Activated CD8-positive, alpha-beta memory T cell treated with anti-CD3 and anti-CD28 coated beads, Interleukin-2, amount 50 U/mL, for 48 hours (primary cell): Measurements from ENCODE around the gene SPG21.

Experiments used
- DNase-seq: peaks from one replicate; pipeline ENCODE4 v3.0.0-alpha.2; 2020

SPG21 gene

GRCh38 chr15:64991536-64992135 lies 1.9 kb upstream of the SPG21 start:
- DNase-seq = no peak

- no peak for DNase-seq
These were observed 405 bp upstream of the SPG21 start for GRCh38 chr15:64990168-64990470.

DNA sequence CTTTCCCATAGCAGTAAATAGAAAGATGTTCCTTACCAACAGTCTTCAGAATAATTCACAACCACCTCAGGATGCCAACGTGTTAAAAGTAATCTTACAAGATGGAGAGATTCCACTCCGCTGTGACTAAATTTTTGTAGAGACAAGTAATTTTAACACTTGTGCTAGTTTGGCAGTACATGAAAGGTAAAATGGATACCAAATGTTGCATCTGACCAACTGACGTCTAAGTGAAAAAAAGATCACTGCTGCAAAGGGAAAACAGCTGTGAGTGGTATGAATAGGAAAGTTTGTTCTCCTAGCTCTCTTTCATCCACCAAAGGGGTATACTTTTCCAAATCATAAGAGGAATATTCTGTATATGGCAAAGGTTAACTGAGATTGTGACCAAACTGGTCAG lies 2.6 kb downstream of the SPG21 start:
- no peak for DNase-seq

DNA sequence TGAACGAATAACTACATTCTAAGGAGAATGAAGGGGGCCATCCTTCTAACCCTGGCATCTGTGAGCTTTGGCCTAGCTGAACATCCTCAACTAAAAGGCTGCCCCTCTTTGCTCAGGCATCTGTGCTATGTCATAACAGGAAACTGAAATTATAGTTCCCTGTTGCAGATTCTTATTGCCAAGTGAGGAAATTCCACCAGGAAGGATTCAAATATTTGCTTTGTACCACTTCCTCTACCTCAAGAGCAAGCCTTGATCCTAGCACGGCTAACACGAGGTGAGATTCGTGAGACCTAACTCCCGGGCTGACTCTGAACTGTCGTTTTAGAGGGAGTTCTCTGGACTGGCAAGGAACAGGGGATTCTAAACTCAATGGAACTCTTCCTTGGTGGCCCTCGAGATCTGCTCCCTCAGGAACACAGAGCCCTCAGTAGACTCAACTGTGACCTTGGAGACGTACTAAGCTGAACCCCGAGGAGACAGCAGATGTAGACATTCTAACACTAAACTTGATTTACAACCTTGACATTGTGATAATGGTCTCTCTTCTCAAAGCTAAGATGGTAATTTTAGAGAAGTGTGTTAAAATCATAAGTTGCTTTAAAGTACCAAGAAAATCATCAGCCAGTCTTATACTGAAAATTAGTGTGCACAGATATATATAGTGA lies 4.2 kb downstream of the SPG21 start:
- DNase-seq = no peak

- no peak for DNase-seq
These were observed 7.2 kb downstream of the SPG21 start for GRCh38 chr15:64982472-64982871.

DNA sequence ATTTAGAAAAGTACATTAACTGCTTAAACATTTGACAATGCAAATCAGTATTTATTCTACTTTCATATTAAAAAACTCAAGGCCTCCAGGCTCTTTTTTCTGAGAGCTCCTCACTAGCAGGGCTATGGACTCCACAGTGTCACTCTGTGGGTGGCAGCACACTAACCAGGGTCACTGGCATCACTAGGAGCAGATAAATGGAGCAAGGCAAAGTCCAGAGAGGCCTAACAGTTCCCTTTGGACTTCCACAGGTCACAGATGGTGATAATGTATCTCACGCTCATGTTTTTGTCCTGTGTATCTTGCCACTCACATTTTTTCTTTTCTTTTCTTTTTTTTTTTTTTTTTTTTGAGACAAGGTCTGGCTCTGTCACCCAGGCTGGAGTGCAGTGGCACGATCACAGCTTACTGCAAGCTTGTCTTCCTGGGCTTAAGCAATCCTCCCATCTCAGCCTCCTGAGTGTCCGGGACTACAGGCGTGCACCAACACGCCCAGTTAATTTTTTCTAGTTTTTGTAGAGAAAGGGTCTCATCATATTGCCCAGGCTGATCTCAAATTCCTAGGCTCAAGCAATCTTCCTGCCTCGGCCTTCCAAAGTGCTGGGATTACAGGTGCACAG lies 7.8 kb downstream of the SPG21 start:
- DNase-seq = no peak

DNA sequence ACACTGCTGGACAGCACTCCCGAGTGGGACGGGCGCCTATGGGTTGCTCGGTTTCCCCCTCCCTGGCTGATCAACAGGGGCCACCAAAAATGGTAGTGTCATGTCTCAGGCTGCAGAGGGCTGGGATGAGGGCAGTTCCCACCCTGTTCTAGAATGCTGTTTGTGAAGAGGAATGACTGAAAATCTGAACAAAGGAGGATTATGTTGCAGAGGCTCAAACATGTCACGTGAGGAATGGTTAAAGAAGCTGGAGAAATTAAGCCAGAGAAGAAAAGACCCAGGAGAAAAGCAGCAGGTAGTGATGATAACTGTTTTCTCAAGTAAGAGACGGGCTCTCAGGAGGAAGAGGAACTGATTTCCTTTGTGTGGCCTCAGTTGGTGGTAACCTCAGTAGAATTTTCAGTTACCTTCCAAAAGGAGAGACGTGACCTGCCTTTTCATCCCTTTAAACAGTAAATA lies 10.4 kb downstream of the SPG21 start:
- DNase-seq = no peak

- DNase-seq = no peak
These were observed 14.3 kb downstream of the SPG21 start for GRCh38 chr15:64975390-64975789.

- no peak for DNase-seq
These were observed 19.0 kb downstream of the SPG21 start for GRCh38 chr15:64970698-64971097.

DNA sequence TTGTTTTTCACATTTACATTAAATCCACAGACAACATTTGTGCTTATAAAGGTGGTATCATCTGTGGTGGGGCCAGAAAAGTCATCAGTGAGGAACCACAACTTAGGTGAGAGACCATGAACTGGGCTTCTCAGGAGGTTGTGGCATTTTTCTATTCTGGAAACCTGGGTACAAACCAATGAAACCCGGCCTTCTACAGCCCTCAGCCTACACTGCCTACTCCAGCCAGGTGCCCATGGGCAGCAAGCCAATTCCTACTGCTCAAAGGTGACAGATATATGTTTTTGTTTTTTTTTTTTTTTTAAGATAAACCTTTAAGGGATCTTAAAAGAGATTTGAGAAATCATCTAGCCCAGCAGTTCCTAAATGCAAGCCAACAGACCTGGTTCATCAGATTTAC lies 20.3 kb downstream of the SPG21 start:
- no peak for DNase-seq

DNA sequence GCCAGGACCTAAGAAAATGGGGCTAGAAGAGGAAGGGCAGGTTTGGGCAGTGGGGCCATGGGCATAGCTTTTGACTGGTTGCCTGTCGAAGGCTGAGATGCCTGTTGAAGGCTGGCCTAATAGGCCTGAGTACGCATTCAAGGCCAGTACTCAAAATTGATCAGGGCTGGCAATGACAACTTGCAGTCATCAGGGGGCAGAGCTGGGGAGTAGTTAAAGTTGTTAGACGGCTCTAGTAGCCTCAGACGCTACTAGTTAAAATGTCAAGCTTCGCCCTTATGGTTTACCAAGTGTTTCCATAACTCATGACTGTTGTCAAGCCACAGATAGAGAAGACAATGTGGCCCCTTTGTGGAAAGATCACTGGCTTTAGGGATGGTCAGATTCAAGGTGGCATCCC lies 28.7 kb downstream of the SPG21 start:
- DNase-seq = no peak

GRCh38 chr15:64960153-64960552 lies 29.6 kb downstream of the SPG21 start:
- DNase-seq = no peak

DNA sequence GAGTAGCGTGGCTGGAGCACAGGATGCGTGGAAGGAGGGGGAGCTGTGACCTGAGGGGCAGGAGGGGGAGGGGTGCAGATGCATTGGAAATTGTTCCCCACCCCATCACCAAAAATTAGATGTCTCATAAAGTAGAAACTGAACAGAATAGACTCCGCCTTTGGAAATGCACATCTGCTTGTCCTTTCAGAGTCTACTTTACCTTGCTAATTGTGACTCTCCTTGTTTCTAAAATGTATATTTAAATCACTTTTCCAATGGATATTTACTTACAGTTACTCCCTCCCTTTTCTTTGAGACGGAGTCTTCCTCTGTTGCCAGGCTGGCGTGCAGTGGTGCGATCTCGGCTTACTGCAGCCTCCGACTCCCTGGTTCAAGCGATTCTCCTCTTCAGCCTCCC lies 30.6 kb downstream of the SPG21 start:
- DNase-seq = no peak

- no peak for DNase-seq
These were observed 35.3 kb downstream of the SPG21 start for GRCh38 chr15:64954395-64954794.

- DNase-seq = no peak
These were observed 37.8 kb downstream of the SPG21 start for GRCh38 chr15:64951777-64952418.

- DNase-seq = no peak
These were observed 38.8 kb downstream of the SPG21 start for GRCh38 chr15:64950888-64951287.

DNA sequence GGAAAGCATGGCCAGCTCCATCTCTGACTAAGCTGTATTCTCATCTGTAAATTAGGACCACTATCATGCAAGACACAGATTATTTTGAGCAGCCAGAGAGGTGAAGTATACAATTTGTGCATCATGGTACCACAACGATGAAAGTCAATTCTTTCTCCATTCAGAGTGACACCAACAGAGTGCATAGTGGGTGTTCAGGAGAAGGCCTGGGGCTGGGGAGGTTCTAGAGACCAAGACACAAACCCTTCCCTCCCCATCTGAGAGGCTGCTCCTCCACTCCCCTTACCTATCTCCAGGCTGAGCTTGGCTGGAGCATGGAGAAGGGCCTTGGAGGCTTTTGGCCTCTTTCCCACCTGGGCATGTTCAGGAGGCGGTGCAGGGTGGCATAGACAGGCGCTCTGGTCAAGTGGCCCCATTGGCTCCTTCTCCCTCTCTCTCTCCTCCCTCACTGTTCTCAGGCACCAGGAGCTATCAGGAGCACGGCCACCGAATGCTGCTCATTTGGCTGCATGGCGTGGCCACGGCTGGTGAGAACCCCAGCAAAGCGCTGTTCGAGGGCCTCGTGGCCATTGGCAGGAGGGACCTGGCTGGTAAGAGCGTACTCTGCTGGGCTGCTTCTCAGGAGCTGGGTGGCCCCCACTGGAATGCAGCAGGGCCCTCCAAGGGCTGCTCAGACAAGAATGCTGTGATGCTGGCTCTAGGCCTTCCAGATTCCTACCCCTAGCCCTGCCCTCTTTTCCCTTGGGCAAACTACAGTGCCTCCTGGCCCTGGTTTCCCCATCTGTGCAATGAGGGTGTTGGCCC lies 40.1 kb downstream of the SPG21 start:
- DNase-seq = no peak

- no peak for DNase-seq
These were observed 40.8 kb downstream of the SPG21 start for GRCh38 chr15:64948916-64949315.

DNA sequence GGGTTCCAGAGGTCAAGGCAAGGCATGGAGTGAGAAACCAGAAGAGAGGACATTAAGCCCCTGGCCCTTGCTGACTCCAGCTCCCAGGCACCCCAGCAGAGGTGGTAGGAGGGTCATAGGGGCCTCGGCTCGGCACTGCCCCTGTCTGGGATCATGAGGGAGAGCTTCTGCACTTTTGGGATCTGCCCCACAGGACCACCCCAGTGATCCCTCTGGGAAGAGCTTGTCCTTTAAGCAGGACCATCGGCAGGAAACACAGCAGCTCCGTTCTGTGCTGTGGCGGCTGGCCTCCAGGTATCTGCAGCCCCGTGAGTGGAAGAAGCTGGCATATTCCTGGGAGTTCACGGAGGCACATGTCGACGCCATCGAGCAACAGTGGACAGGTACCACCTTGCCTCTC lies 42.5 kb downstream of the SPG21 start:
- no peak for DNase-seq

DNA sequence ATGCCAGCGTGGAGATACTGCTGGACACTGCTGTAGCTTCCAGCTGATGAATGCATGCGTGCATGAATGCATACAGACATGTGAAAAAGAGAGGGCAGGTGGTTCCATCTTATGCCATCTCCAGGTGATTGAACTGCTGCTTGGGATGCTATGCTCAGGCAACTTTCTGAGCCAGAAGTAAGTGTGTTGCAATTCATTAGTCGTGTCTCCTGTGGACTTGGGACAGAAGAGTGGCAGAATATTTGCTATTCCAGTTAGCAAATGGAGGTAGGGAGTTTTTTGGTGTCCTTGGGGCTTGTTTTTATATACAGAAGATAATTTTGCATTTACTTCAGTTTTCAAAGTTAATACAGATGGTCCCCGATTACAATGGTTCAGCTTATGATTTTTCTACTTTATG lies 44.8 kb downstream of the SPG21 start:
- no peak for DNase-seq

- no peak for DNase-seq
These were observed 46.0 kb downstream of the SPG21 start for GRCh38 chr15:64943512-64944225.

GRCh38 chr15:64942356-64942755 lies 47.4 kb downstream of the SPG21 start:
- DNase-seq = no peak

DNA sequence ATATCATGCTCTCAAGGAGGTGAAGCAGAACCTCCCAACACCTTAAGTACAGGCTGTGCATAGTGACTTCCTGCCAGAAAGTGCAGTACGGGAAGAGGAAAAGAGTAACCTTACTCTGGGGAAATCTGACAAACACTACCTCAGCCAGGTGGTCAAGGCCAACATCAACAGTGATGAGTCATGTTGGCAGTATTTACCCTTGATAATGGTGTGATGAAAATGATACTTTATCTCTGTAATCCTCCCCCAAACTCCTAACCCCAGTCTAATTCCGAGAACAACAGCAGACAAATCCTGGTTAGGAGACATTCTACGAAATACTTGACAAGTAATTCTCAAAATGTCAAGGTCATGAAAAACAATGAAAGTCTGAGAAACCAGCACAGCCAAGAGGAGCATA lies 51.5 kb downstream of the SPG21 start:
- no peak for DNase-seq
